GM18498 (cell line): ENCODE results near the gene NFKBIB.

Source experiments
- ATAC-seq: cut with Tn5 transposase; IDR thresholded peaks from one replicate; pipeline ENCODE4 v1.9.1; 2021; ENCODE audit warnings: mild to moderate bottlenecking, moderate library complexity; ENCODE audit not compliant: unreplicated experiment

Gene NFKBIB

GRCh38 chr19:38904581-38905539 lies 5.1 kb downstream of the NFKBIB start:
- ATAC-seq: no peak

- no peak for ATAC-seq
Measured at GRCh38 chr19:38905620-38906019, 5.9 kb downstream of the NFKBIB start.

- ATAC-seq: no peak
Measured at GRCh38 chr19:38907227-38907626, 7.5 kb downstream of the NFKBIB start.

GRCh38 chr19:38907670-38908069 lies 7.9 kb downstream of the NFKBIB start:
- no peak for ATAC-seq

GRCh38 chr19:38908911-38909310 lies 9.1 kb downstream of the NFKBIB start:
- ATAC-seq: no peak

- ATAC-seq: no peak
Measured at GRCh38 chr19:38910488-38910887, 10.7 kb downstream of the NFKBIB start.

- no peak for ATAC-seq
Measured at GRCh38 chr19:38911388-38912001, 11.7 kb downstream of the NFKBIB start.

- no peak for ATAC-seq
Measured at GRCh38 chr19:38912600-38913514, 13.1 kb downstream of the NFKBIB start.

GRCh38 chr19:38913958-38914357 lies 14.2 kb downstream of the NFKBIB start:
- no peak for ATAC-seq

GRCh38 chr19:38915329-38916321 lies 15.9 kb downstream of the NFKBIB start:
- no peak for ATAC-seq

GRCh38 chr19:38917516-38917915 lies 17.7 kb downstream of the NFKBIB start:
- ATAC-seq: no peak

GRCh38 chr19:38917921-38918491 lies 18.2 kb downstream of the NFKBIB start:
- ATAC-seq: no peak

- ATAC-seq: no peak
Measured at GRCh38 chr19:38918526-38918925, 18.8 kb downstream of the NFKBIB start.

- ATAC-seq: no peak
Measured at GRCh38 chr19:38919837-38920601, 20.2 kb downstream of the NFKBIB start.

- ATAC-seq: no peak
Measured at GRCh38 chr19:38920602-38921419, 21.0 kb downstream of the NFKBIB start.

- no peak for ATAC-seq
Measured at GRCh38 chr19:38921420-38922274, 21.9 kb downstream of the NFKBIB start.

- ATAC-seq: no peak
Measured at GRCh38 chr19:38922482-38922881, 22.7 kb downstream of the NFKBIB start.
